H1 (cell line): ENCODE measurements around the gene HSPA1L. TPM values are rescaled to one million over a fixed set of nuclear protein-coding genes. Genes with fewer than 3 reads are reported as not detected.

ENCODE experiments used
- BACH1 ChIP-seq: IDR thresholded peaks from 2 replicates; pipeline ENCODE4 v1.6.1; 2012; ENCODE audit warnings: low read length, improper control_type of control experiment
- BCL11A ChIP-seq, 2 experiments: IDR thresholded peaks; one replicate each; pipeline ENCODE4 v1.6.1; 2011; ENCODE audit warnings: low read depth in 2 of 2, low read length in 2 of 2, mild to moderate bottlenecking in 2 of 2
- CEBPB ChIP-seq: IDR thresholded peaks from 2 replicates; pipeline ENCODE4 v1.6.1; 2012; ENCODE audit warnings: low read depth, low read length
- FOSL1 ChIP-seq: IDR thresholded peaks from 2 replicates; pipeline ENCODE4 v1.6.1; 2011; ENCODE audit warnings: mild to moderate bottlenecking, low read depth, low read length, moderate library complexity; ENCODE audit not compliant: insufficient read depth
- HDAC6 ChIP-seq: IDR thresholded peaks from one replicate; pipeline ENCODE4 v1.7.1; 2012; ENCODE audit warnings: low read depth, mild to moderate bottlenecking, inconsistent platforms, low read length, moderate library complexity
- PHF8 ChIP-seq: fragments of 200-600 bp; sonication (generic); conservative IDR thresholded peaks from 2 replicates; pipeline ENCODE4 v1.7.1; 2012; ENCODE audit warnings: low read depth, mild to moderate bottlenecking, inconsistent platforms, low read length, moderate library complexity
- POLR2AphosphoS5 ChIP-seq: IDR thresholded peaks from 2 replicates; pipeline ENCODE4 v1.6.1; 2011; ENCODE audit warnings: low read depth, low read length
- RFX5 ChIP-seq: IDR thresholded peaks from 2 replicates; pipeline ENCODE4 v1.6.1; 2011; ENCODE audit warnings: low read depth, low read length, improper control_type of control experiment, borderline replicate concordance
- RNF2 ChIP-seq: fragments of 200-900, 300-1000 bp; sonication (generic); IDR thresholded peaks from 2 replicates; pipeline ENCODE4 v1.7.1; 2016; ENCODE audit warnings: borderline replicate concordance, low read depth, mild to moderate bottlenecking, antibody characterized with exemption, low read length; ENCODE audit not compliant: poor library complexity, severe bottlenecking; ENCODE audit errors: missing control alignments
- RXRA ChIP-seq: IDR thresholded peaks from 2 replicates; pipeline ENCODE4 v1.6.1; 2011; ENCODE audit warnings: low read depth, mild to moderate bottlenecking, low read length, moderate library complexity; ENCODE audit not compliant: insufficient read depth
- SP1 ChIP-seq: IDR thresholded peaks from 2 replicates; pipeline ENCODE4 v1.6.1; 2011; ENCODE audit warnings: low read depth, low read length
- SP4 ChIP-seq: IDR thresholded peaks from 2 replicates; pipeline ENCODE4 v1.6.1; 2012; ENCODE audit warnings: low read length, inconsistent platforms
- TBP ChIP-seq: IDR thresholded peaks from 2 replicates; pipeline ENCODE4 v1.6.1; 2011; ENCODE audit warnings: low read depth, low read length, improper control_type of control experiment
- YY1 ChIP-seq: IDR thresholded peaks from 2 replicates; pipeline ENCODE4 v1.6.1; 2011; ENCODE audit warnings: low read depth, mild to moderate bottlenecking, low read length
- ZNF274 ChIP-seq: IDR thresholded peaks from 2 replicates; pipeline ENCODE4 v1.7.0; 2012; ENCODE audit warnings: low read length, borderline replicate concordance; ENCODE audit errors: extremely low read depth
- polyA plus RNA-seq, 7 experiments: library from polyadenylated mRNA; depleted of rRNA in 3 of 7; stranded (reverse) in 5 of 7; unstranded in 2 of 7; fragments of >200 nt in 5 of 7; fragments of 200-250 nt in 2 of 7; gene quantifications; 1 replicate in 5 of 7; 2 replicates in 1 of 7; 4 replicates in 1 of 7; pipeline versions ENCODE4 v1.2.1 to v1.2.3, GENCODE V29; 2011 to 2013; ENCODE audit warnings: missing spikeins in 2 of 7, mixed read lengths in 2 of 7
- total RNA-seq: library from RNA; stranded (reverse); fragmentation: NEBNext Ultra II Directional; extraction: Animal tissue kit (Norgen Biotek cat#: 25700); gene quantifications from 2 replicates; pipeline ENCODE4 v1.2.1, GENCODE V29; 2021
- TF ChIP-seq, protein P1 (sequence below): IDR thresholded peaks from 2 replicates; pipeline ENCODE4 v1.6.1; 2011; ENCODE audit warnings: low read length, improper control_type of control experiment
- TF ChIP-seq, protein P2 (sequence below): IDR thresholded peaks from 2 replicates; pipeline ENCODE4 v1.6.1; 2012; ENCODE audit warnings: low read length, inconsistent platforms
- TF ChIP-seq, protein P3 (sequence below), 3 experiments: IDR thresholded peaks; 1 replicate in 2 of 3; 2 replicates in 1 of 3; pipeline versions ENCODE4 v1.5.1 to v1.6.1; 2011; ENCODE audit warnings: low read length in 3 of 3, mild to moderate bottlenecking in 3 of 3, inconsistent platforms in 2 of 3, low read depth in 1 of 3, moderate library complexity in 1 of 3; ENCODE audit not compliant: insufficient read depth in 1 of 3; ENCODE audit errors: control extremely low read depth in 1 of 3

Gene HSPA1L
- total and polyA plus RNA-seq, 2 of the 8 experiments (the other 6 are each of a cell fraction or from before 2014, with no cell fraction given), result 1.00 to 1.9 TPM

DNA sequence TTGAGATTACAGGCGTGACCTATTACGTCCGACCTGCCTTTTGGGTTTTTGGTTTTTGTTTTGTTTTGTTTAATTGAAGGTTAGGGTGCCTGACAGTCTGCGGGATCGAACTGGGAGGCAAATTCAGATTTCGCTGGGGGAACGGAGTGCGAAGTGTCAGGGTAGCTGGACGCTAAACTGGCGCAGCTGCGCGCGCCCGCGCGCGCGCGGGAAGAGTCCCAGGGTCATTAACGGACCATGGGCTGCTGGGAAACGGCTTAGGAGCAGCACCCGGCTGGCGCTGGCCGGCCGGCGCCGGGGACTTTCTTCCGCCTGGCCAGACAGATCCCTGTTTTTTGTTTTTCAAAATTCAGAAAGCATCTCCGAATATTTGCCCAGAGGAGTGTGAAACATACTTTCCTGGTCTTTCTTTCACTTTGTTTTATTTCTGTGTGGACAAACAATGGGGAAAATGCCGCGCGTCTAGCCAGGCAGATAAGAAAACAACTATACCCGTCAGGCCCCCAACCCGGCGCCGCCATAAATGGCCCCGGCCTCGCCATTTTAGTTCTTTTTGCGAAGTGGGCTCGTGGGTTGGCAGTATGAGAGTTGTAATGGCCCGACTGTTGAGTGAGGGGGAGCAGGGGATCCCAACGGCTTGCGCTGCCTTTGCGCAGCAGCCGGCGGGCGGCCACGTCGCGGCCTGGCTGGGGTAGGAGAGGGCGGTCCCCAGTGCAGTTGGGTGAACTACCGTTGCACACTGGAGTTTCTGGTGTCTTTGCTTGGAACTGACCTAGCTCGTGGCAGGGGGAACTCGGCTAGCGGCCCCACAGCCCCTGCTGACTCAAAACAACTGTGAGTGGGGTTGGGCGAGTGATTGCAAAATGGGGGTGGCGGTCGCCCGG is 19.5 kb upstream of the HSPA1L start (continued):
- TF ChIP-seq, protein P1, sequence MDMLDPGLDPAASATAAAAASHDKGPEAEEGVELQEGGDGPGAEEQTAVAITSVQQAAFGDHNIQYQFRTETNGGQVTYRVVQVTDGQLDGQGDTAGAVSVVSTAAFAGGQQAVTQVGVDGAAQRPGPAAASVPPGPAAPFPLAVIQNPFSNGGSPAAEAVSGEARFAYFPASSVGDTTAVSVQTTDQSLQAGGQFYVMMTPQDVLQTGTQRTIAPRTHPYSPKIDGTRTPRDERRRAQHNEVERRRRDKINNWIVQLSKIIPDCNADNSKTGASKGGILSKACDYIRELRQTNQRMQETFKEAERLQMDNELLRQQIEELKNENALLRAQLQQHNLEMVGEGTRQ, result no peak
- no peak for TF ChIP-seq HDAC6
- TF ChIP-seq, protein P2, sequence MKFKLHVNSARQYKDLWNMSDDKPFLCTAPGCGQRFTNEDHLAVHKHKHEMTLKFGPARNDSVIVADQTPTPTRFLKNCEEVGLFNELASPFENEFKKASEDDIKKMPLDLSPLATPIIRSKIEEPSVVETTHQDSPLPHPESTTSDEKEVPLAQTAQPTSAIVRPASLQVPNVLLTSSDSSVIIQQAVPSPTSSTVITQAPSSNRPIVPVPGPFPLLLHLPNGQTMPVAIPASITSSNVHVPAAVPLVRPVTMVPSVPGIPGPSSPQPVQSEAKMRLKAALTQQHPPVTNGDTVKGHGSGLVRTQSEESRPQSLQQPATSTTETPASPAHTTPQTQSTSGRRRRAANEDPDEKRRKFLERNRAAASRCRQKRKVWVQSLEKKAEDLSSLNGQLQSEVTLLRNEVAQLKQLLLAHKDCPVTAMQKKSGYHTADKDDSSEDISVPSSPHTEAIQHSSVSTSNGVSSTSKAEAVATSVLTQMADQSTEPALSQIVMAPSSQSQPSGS, result peak; percentile 68; the same call in 1 of the 2 replicates
- no peak for TF ChIP-seq SP1
- no peak for TF ChIP-seq BACH1
- TF ChIP-seq FOSL1, result no peak
- TF ChIP-seq SP4, result peak; percentile 100
- TF ChIP-seq RFX5, result no peak
- TF ChIP-seq RXRA, result no peak
- TF ChIP-seq TBP, result peak; percentile 98
- TF ChIP-seq, protein P3, sequence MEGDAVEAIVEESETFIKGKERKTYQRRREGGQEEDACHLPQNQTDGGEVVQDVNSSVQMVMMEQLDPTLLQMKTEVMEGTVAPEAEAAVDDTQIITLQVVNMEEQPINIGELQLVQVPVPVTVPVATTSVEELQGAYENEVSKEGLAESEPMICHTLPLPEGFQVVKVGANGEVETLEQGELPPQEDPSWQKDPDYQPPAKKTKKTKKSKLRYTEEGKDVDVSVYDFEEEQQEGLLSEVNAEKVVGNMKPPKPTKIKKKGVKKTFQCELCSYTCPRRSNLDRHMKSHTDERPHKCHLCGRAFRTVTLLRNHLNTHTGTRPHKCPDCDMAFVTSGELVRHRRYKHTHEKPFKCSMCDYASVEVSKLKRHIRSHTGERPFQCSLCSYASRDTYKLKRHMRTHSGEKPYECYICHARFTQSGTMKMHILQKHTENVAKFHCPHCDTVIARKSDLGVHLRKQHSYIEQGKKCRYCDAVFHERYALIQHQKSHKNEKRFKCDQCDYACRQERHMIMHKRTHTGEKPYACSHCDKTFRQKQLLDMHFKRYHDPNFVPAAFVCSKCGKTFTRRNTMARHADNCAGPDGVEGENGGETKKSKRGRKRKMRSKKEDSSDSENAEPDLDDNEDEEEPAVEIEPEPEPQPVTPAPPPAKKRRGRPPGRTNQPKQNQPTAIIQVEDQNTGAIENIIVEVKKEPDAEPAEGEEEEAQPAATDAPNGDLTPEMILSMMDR (IDR thresholded peaks at IDR 0.05; ENCODE audit: control extremely low read depth in 1 of 3, insufficient read depth in 1 of 3, low read depth in 1 of 3, low read length in 3 of 3), result no peak
- no peak for TF ChIP-seq RNF2
- TF ChIP-seq POLR2AphosphoS5, result peak; percentile 97
- TF ChIP-seq YY1, result peak; percentile 95
- peak; percentile 90 for TF ChIP-seq PHF8
- no peak for TF ChIP-seq CEBPB
- TF ChIP-seq ZNF274, result no peak
- peak in 1 of 2 experiments; percentile 11 for TF ChIP-seq BCL11A (IDR thresholded peaks at IDR 0.05; ENCODE audit: low read depth in 2 of 2, low read length in 2 of 2)
